HepG2 (cell line): ENCODE measurements around the gene KRTAP1-3. TPM values are rescaled to one million over a fixed set of nuclear protein-coding genes. Genes with fewer than 3 reads are reported as not detected.

Experiments used
- ATAC-seq: fragments of 200-7000 bp; cut with Tn5 transposase; 3 replicates; pipeline ENCODE4 v1.9.1; 2020; ENCODE audit warnings: mild to moderate bottlenecking, moderate library complexity
- BruUV-seq: library from RNA; stranded (reverse); fragments of 400-500 nt; replicated peaks from 2 replicates; lab custom pipeline; 2021; lab: Mats Ljungman, UMichigan
- CTCF ChIA-PET: fragments of 300-600 bp; formaldehyde crosslinking; extraction: SDS; loops from one replicate; lab custom pipeline; 2021; ENCODE audit warnings: low total read pairs, inconsistent platforms, low intra/inter-chr PET ratio; lab: Yijun Ruan, JAX
- POLR2A ChIA-PET: fragments of 350-600 bp; sonication (Branson Sonifier 250); formaldehyde crosslinking; loops from one replicate; lab custom pipeline; 2020; ENCODE audit warnings: antibody characterized with exemption, inconsistent platforms; lab: Yijun Ruan, JAX
- DNase-seq: peaks from one replicate; pipeline ENCODE4 v3.0.0-alpha.2; 2015; ENCODE audit warnings: low spot score
- FAIRE-seq: peaks from 3 replicates; lab custom pipeline; 2011; peaks lifted over from hg19 to GRCh38; lab: Jason Lieb, UNC
- H2AFZ ChIP-seq: one replicate; pipeline ENCODE4 v1.6.1; 2011; ENCODE audit warnings: low read length, inconsistent platforms
- H3K27ac ChIP-seq: fragments of 300-600 bp; 3 replicates; pipeline ENCODE4 v1.8.0; 2011; ENCODE audit warnings: mixed run types, mild to moderate bottlenecking, mixed read lengths, low read length, inconsistent platforms; ENCODE audit not compliant: insufficient read depth; ENCODE audit errors: extremely low read length
- H3K27me3 ChIP-seq, 2 experiments: fragments of 200-600 bp in 1 of 2; 2 replicates in 1 of 2; 3 replicates in 1 of 2; pipeline versions ENCODE4 v1.6.0 to v1.8.0; 2011; ENCODE audit warnings: low read length in 2 of 2, mild to moderate bottlenecking in 2 of 2, moderate library complexity in 2 of 2, inconsistent platforms in 1 of 2; ENCODE audit not compliant: insufficient read depth in 2 of 2, control insufficient read depth in 1 of 2
- H3K36me3 ChIP-seq, 2 experiments: fragments of 200-600 bp in 1 of 2; replicated peaks in 1 of 2; 2 replicates in 1 of 2; 3 replicates in 1 of 2; pipeline versions ENCODE4 v1.5.1 to v1.8.0; 2011; ENCODE audit warnings: low read length in 2 of 2, inconsistent platforms in 1 of 2; ENCODE audit not compliant: insufficient read depth in 2 of 2, control insufficient read depth in 1 of 2
- H3K4me1 ChIP-seq: 2 replicates; pipeline ENCODE4 v1.5.1; 2012; ENCODE audit warnings: low read length, inconsistent platforms; ENCODE audit not compliant: insufficient read depth
- H3K4me2 ChIP-seq: 2 replicates; pipeline ENCODE4 v1.6.0; 2011; ENCODE audit warnings: low read depth, low read length, inconsistent platforms
- H3K4me3 ChIP-seq, 3 experiments: fragments of 200-600 bp in 1 of 3; sonication (generic), shearing (Covaris generic) in 1 of 3; replicated peaks in 1 of 3; 2 replicates each; pipeline ENCODE4 v1.5.1; 2011 to 2016; ENCODE audit warnings: low read length in 3 of 3, inconsistent platforms in 2 of 3, low read depth in 2 of 3, mild to moderate bottlenecking in 2 of 3, control low read depth in 1 of 3, mixed read lengths in 1 of 3; ENCODE audit not compliant: insufficient read depth in 1 of 3
- H3K79me2 ChIP-seq: one replicate; pipeline ENCODE4 v1.6.1; 2011; ENCODE audit warnings: low read length, inconsistent platforms; ENCODE audit not compliant: insufficient read depth
- H3K9ac ChIP-seq: 2 replicates; pipeline ENCODE4 v1.6.0; 2011; ENCODE audit warnings: mild to moderate bottlenecking, low read depth, low read length, inconsistent platforms; ENCODE audit not compliant: insufficient read depth
- H3K9me3 ChIP-seq: 2 replicates; pipeline ENCODE4 v1.5.1; 2012; ENCODE audit warnings: mild to moderate bottlenecking, low read length
- H4K20me1 ChIP-seq: 2 replicates; pipeline ENCODE4 v1.6.0; 2011; ENCODE audit warnings: inconsistent platforms, mild to moderate bottlenecking, low read length, moderate library complexity; ENCODE audit not compliant: insufficient read depth
- ISX ChIP-seq: sonication (generic); formaldehyde crosslinking; conservative IDR thresholded peaks from 2 replicates; pipeline ENCODE4 v1.5.0; 2020; ENCODE audit warnings: missing genetic modification reagents
- PITX1 ChIP-seq: sonication (generic); formaldehyde crosslinking; IDR thresholded peaks from 2 replicates; pipeline ENCODE4 v1.5.1; 2020; ENCODE audit warnings: mild to moderate bottlenecking, missing genetic modification reagents
- ZNF687 ChIP-seq: sonication (generic); formaldehyde crosslinking; IDR thresholded peaks from 2 replicates; pipeline ENCODE4 v1.5.1; 2020; ENCODE audit warnings: mild to moderate bottlenecking, missing genetic modification reagents, moderate library complexity
- WGBS: methylation state at CpG from one replicate; pipeline ENCODE4 v1.1.6; 2017; ENCODE audit warnings: low lambda C conversion rate; 5-methylcytosine and 5-hydroxymethylcytosine counted together
- in situ Hi-C: cut with HindIII; loops from 2 replicates; pipeline ENCODE4 v1.10.0; 2017; ENCODE audit warnings: low pct_unique_long_range_greater_than_20kb; ENCODE audit not compliant: extremely low pct_ligation_motif_present
- intact Hi-C: fragments of 100-400 bp; cut with micrococcal nuclease; formaldehyde crosslinking; loops from one replicate; pipeline ENCODE4 v1.10.0; 2022; ENCODE audit not compliant: unreplicated experiment
- polyA plus RNA-seq, 8 experiments: library from polyadenylated mRNA; depleted of rRNA in 3 of 8; stranded (reverse) in 7 of 8; unstranded in 1 of 8; fragments of >200 nt; fragmentation: Illumina TruSeq in 4 of 8; extraction: Trizol in 4 of 8; gene quantifications; 2 replicates each; pipeline versions ENCODE4 v1.2.1 to v1.2.3, GENCODE V29; 2011 to 2016; ENCODE audit warnings: low read depth in 4 of 8, missing spikeins in 1 of 8, mixed read lengths in 1 of 8; ENCODE audit not compliant: insufficient read depth in 1 of 8
- total RNA-seq, 5 experiments: library from RNA; depleted of rRNA; stranded (reverse); fragments of >200 nt; fragmentation: Illumina TruSeq; extraction: Trizol; gene quantifications; 2 replicates each; pipeline ENCODE4 v1.2.3, GENCODE V29; 2016; ENCODE audit warnings: low read depth in 1 of 5
- TF ChIP-seq, protein P1 (sequence below): sonication (generic); formaldehyde crosslinking; IDR thresholded peaks from 2 replicates; pipeline ENCODE4 v1.5.1; 2020; ENCODE audit warnings: missing genetic modification reagents, mild to moderate bottlenecking, borderline replicate concordance

Gene KRTAP1-3
- total and polyA plus RNA-seq, 2 of the 13 experiments (the other 11 are each of a cell fraction or from before 2014, with no cell fraction given) = not detected

GRCh38 chr17:41073676-41074075 is 39.0 kb upstream of the KRTAP1-3 start:
- ChIA-PET POLR2A (no interaction called here), CTCF (no interaction called here)
- in situ Hi-C loops (no loop called here), intact Hi-C loops (no loop called here)
- H3K4me2 ChIP-seq = no peak overlapping the region
- H3K9ac ChIP-seq = no peak overlapping the region
- no peak overlapping the region for H2AFZ ChIP-seq
- H3K27ac ChIP-seq = no peak overlapping the region
- H3K4me1 ChIP-seq = no peaks in the 10 kb centered on the region
- H3K9me3 ChIP-seq = no peaks in the 10 kb centered on the region
- WGBS = 73% methylated on average over 2 of the region's 2 CpGs
- no TSS peak for BruUV-seq
- H4K20me1 ChIP-seq = no peaks in the 10 kb centered on the region
- no peaks in the 10 kb centered on the region for H3K36me3 ChIP-seq
- TF ChIP-seq PITX1 (CRISPR knock-in tag) = no peak
- DNase-seq = no peak
- H3K27me3 ChIP-seq = peaks cover 0 to 5% of the 10 kb centered on the region in 2 experiments; a peak in 1 of 5 replicates
- H3K79me2 ChIP-seq = no peaks in the 10 kb centered on the region
- no peak for ATAC-seq
- H3K4me3 ChIP-seq = no peak overlapping the region
- FAIRE-seq = no peak

DNA sequence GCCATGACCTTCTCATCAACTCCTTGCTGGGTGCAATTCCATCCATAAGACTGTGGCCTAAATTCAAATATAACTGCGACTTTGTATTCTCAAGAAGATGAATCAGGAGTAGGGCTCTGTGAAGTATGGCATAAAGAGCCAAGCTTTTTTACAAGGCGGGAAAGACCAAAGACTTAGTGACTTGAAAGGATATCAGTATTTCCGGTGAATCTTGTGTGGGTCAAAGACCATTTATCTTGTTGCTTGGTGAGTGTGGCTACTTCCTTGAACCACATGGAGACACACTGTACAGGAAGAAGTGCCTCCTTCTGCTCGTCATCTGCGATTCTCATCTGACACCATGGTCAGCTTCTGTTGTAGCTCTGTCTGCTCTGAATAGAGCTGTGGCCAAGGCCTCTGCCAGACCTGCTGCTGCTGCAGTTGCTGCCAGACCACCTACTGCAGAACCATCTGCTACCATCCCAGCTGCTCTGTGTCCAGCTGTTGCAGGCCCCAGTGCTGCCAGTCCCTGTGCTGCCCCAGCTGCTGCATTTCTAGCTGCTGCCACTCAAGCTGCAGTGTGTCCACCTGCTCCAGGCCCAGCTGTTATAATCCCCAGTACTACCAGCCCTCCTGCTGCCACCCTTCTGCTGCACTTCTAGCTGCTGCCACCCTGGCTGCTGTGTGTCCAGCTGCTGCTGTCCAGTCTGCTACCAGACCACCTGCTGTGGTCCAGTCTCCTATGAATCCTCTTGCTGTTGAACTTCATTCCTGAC is 37.1 kb upstream of the KRTAP1-3 start:
- CTCF ChIA-PET = no interaction called here
- in situ Hi-C loops (no loop called here), intact Hi-C loops (no loop called here)
- no peaks in the 10 kb centered on the region for H3K36me3 ChIP-seq
- no peak for FAIRE-seq
- no peak overlapping the region for H2AFZ ChIP-seq
- H3K4me2 ChIP-seq = no peak overlapping the region
- no peak overlapping the region for H3K9ac ChIP-seq
- H3K4me3 ChIP-seq = no peak overlapping the region
- no peaks in the 10 kb centered on the region for H4K20me1 ChIP-seq
- TF ChIP-seq, protein P1, sequence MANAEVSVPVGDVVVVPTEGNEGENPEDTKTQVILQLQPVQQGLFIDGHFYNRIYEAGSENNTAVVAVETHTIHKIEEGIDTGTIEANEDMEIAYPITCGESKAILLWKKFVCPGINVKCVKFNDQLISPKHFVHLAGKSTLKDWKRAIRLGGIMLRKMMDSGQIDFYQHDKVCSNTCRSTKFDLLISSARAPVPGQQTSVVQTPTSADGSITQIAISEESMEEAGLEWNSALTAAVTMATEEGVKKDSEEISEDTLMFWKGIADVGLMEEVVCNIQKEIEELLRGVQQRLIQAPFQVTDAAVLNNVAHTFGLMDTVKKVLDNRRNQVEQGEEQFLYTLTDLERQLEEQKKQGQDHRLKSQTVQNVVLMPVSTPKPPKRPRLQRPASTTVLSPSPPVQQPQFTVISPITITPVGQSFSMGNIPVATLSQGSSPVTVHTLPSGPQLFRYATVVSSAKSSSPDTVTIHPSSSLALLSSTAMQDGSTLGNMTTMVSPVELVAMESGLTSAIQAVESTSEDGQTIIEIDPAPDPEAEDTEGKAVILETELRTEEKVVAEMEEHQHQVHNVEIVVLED = no peak
- TF ChIP-seq ZNF687 (peak; percentile 21; the same call in 1 of the 2 replicates), ISX (CRISPR knock-in tag) (no peak)
- TF ChIP-seq, all 625 proteins: peak for 1
- WGBS = 79% methylated on average over 5 of the region's 5 CpGs
- ATAC-seq = no peak; the same call in 2 of the 3 replicates
- no peaks in the 10 kb centered on the region for H3K4me1 ChIP-seq
- no peak for DNase-seq
- POLR2A ChIA-PET = interaction anchor here (1.3 kb wide), 1 partner anchor 13 kb away, joined by 4 read pairs; no protein-coding TSS in a partner anchor
- H3K27ac ChIP-seq = no peak overlapping the region
- H3K79me2 ChIP-seq = no peaks in the 10 kb centered on the region
- H3K27me3 ChIP-seq = peaks cover 0 to 5% of the 10 kb centered on the region in 2 experiments; a peak in 1 of 5 replicates
- BruUV-seq = no TSS peak
- H3K9me3 ChIP-seq = no peaks in the 10 kb centered on the region
